AG10803 (cell line): ENCODE data around the gene SLC45A1.

Experiments used
- DNase-seq: peaks from one replicate; pipeline ENCODE4 v3.0.0; 2010; ENCODE audit warnings: low read depth
- H3K4me3 ChIP-seq: 2 replicates; pipeline ENCODE4 v1.5.1; 2011; ENCODE audit warnings: mild to moderate bottlenecking, low read length, control low read depth
- TF ChIP-seq, protein P1 (sequence below): conservative IDR thresholded peaks from 2 replicates; pipeline ENCODE4 v1.5.1; 2011; ENCODE audit warnings: mild to moderate bottlenecking, low read length, control low read depth, inconsistent platforms

Gene SLC45A1

GRCh38 chr1:8323706-8324105 lies 5.8 kb downstream of the SLC45A1 start:
- H3K4me3 ChIP-seq = no peak overlapping the region
- TF ChIP-seq, protein P1, sequence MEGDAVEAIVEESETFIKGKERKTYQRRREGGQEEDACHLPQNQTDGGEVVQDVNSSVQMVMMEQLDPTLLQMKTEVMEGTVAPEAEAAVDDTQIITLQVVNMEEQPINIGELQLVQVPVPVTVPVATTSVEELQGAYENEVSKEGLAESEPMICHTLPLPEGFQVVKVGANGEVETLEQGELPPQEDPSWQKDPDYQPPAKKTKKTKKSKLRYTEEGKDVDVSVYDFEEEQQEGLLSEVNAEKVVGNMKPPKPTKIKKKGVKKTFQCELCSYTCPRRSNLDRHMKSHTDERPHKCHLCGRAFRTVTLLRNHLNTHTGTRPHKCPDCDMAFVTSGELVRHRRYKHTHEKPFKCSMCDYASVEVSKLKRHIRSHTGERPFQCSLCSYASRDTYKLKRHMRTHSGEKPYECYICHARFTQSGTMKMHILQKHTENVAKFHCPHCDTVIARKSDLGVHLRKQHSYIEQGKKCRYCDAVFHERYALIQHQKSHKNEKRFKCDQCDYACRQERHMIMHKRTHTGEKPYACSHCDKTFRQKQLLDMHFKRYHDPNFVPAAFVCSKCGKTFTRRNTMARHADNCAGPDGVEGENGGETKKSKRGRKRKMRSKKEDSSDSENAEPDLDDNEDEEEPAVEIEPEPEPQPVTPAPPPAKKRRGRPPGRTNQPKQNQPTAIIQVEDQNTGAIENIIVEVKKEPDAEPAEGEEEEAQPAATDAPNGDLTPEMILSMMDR = no peak
- DNase-seq = no peak

DNA sequence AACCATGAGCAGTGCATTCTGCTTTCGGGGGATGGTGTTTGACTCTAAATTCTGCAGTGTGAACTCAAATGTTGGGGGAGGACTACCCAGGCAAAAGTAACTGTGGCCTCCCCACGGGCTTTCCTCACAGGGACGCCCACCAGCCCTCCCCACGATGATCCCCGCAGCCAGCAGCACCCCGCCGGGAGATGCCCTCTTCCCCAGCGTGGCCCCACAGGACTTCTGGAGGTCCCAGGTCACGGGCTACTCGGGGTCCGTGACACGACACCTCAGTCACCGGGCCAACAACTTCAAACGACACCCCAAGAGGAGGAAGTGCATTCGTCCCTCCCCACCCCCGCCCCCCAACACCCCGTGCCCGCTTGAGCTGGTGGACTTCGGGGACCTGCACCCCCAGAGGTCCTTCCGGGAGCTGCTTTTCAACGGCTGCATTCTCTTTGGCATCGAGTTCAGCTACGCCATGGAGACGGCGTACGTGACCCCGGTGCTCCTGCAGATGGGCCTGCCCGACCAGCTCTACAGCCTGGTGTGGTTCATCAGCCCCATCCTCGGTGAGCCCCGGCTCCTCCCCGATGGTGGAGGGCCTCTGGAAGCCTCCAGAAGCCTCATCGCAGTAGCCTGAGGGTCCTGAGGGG lies 6.4 kb downstream of the SLC45A1 start:
- TF ChIP-seq, protein P1 = no peak
- H3K4me3 ChIP-seq = no peak overlapping the region
- DNase-seq = no peak

GRCh38 chr1:8325771-8326170 lies 7.9 kb downstream of the SLC45A1 start:
- TF ChIP-seq, protein P1 = no peak
- no peak for DNase-seq
- H3K4me3 ChIP-seq = no peak overlapping the region

DNA sequence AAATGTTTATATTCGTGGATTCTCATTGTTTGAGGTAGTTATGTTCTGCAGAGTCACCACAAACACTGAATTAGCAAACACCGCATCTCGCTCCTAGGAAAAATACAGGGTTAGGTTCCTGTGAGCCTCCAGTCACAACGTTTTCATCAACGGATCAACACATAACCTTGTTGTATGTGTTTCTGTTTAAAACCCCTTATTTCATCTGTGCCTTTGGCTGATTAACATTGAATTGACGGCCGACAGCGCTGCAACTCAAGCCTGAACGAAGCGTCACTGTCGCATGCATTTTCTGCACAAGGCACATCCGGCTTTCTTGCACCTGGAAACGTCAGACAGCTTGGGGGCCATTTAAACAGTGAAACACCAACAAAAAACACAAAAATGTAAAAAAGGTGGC lies 8.4 kb downstream of the SLC45A1 start:
- TF ChIP-seq, protein P1 = no peak
- DNase-seq = no peak
- H3K4me3 ChIP-seq = no peak overlapping the region

DNA sequence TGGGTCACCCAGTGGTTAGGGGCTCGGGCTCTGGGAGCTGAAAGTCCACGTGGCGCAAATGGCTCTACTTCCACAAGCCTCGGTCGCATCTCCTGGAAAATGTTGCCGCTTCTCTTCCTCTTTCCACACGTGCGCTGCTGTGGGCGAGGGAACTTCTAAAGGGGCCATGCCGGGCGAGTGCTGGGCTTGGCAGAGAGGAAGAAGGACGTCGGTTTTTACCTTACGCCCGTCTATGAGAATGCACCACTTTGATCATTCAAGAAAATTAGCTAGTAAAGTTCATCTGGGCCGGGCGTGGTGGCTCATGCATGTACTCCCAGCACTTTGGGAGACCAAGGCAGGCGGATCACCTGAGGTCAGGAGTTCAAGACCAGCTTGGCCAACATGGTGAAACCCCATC lies 10.4 kb downstream of the SLC45A1 start:
- no peak overlapping the region for H3K4me3 ChIP-seq
- TF ChIP-seq, protein P1 = no peak
- DNase-seq = no peak

DNA sequence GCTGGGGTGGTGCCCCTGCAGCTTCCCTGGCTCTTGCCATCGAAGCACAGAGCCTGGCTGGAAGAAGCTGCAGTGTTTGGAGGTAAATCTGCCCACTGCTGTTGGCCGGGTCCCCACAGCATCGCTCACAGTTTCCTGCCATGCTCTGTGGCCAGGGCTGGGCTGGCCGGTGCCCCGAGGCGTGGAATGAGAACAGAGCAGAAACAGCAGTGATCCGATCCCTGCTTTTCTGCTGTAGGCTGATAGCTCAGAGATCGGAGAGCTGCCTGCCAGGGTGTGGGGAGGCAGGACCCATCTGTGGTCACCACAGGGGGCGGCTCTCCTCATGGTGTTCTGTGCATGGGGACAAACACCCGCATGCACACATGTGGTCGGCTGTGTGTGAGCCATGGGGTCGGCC lies 11.5 kb downstream of the SLC45A1 start:
- H3K4me3 ChIP-seq = no peak overlapping the region
- TF ChIP-seq, protein P1 = no peak
- DNase-seq = no peak

GRCh38 chr1:8329858-8330257 lies 11.9 kb downstream of the SLC45A1 start:
- TF ChIP-seq, protein P1 = no peak
- no peak for DNase-seq
- no peak overlapping the region for H3K4me3 ChIP-seq
